WTC11 (cell line): ENCODE measurements around the gene PPP1R14C. TPM values are rescaled to one million over a fixed set of nuclear protein-coding genes. Genes with fewer than 3 reads are reported as not detected.

Source experiments
- ATAC-seq: fragments of 200-7000 bp; cut with Tn5 transposase; 2 replicates; pipeline ENCODE4 v1.10.0; 2021; ENCODE audit warnings: mild to moderate bottlenecking, moderate library complexity
- CTCF ChIA-PET: fragments of 300-600 bp; sonication (Branson Sonifier 250); formaldehyde crosslinking; loops from one replicate; lab custom pipeline; 2021; ENCODE audit warnings: antibody characterized with exemption; lab: Charles Lee
- POLR2A ChIA-PET: fragments of 350-600 bp; sonication (Branson Sonifier 250); formaldehyde crosslinking; loops from one replicate; lab custom pipeline; 2021; ENCODE audit warnings: antibody characterized with exemption; lab: Charles Lee
- DNase-seq: peaks from one replicate; pipeline ENCODE4 v3.0.0; 2021; ENCODE audit warnings: low spot score
- H3K27ac Mint-ChIP-seq: 2 replicates; pipeline ENCODE4 v1.8.0; 2021; ENCODE audit warnings: mixed read lengths
- H3K27me3 Mint-ChIP-seq: 2 replicates; pipeline ENCODE4 v1.8.0; 2021; ENCODE audit warnings: low read depth, mild to moderate bottlenecking, moderate library complexity, mixed read lengths
- H3K36me3 Mint-ChIP-seq: 2 replicates; pipeline ENCODE4 v1.8.0; 2021; ENCODE audit warnings: mixed read lengths
- H3K4me1 Mint-ChIP-seq: 2 replicates; pipeline ENCODE4 v1.8.0; 2022; ENCODE audit warnings: mixed read lengths
- H3K4me3 Mint-ChIP-seq: 2 replicates; pipeline ENCODE4 v1.8.0; 2021; ENCODE audit warnings: mild to moderate bottlenecking, moderate library complexity, mixed read lengths
- H3K9me3 Mint-ChIP-seq: 2 replicates; pipeline ENCODE4 v1.8.0; 2021; ENCODE audit warnings: mixed read lengths
- ATF6 ChIP-seq: sonication (generic); formaldehyde crosslinking; IDR thresholded peaks from 2 replicates; pipeline ENCODE4 v1.8.1; 2023; ENCODE audit warnings: mild to moderate bottlenecking, missing genetic modification reagents
- CREB1 ChIP-seq: sonication (generic); formaldehyde crosslinking; IDR thresholded peaks from 2 replicates; pipeline ENCODE4 v1.8.0; 2023; ENCODE audit warnings: mild to moderate bottlenecking, missing genetic modification reagents
- CREM ChIP-seq: sonication (generic); formaldehyde crosslinking; IDR thresholded peaks from 2 replicates; pipeline ENCODE4 v1.8.1; 2022; ENCODE audit warnings: mild to moderate bottlenecking, missing genetic modification reagents, moderate library complexity
- FOXJ3 ChIP-seq: sonication (generic); formaldehyde crosslinking; IDR thresholded peaks from 2 replicates; pipeline ENCODE4 v1.9.0; 2021; ENCODE audit warnings: missing genetic modification reagents, mild to moderate bottlenecking, borderline replicate concordance
- GABPB1 ChIP-seq: sonication (generic); formaldehyde crosslinking; IDR thresholded peaks from 2 replicates; pipeline ENCODE4 v1.8.1; 2023; ENCODE audit warnings: mild to moderate bottlenecking, missing genetic modification reagents
- MAX ChIP-seq: sonication (generic); formaldehyde crosslinking; IDR thresholded peaks from 2 replicates; pipeline ENCODE4 v1.8.0; 2022; ENCODE audit warnings: mild to moderate bottlenecking, missing genetic modification reagents
- MXD4 ChIP-seq: fragments of 250-450 bp; sonication (Bioruptor Pico); IDR thresholded peaks from 2 replicates; pipeline ENCODE4 v1.8.0; 2021; ENCODE audit warnings: mild to moderate bottlenecking, moderate library complexity, borderline replicate concordance
- NFYB ChIP-seq: sonication (generic); formaldehyde crosslinking; conservative IDR thresholded peaks from 2 replicates; pipeline ENCODE4 v1.8.0; 2022; ENCODE audit warnings: low read depth, missing genetic modification reagents
- NR2C2 ChIP-seq: sonication (generic); formaldehyde crosslinking; IDR thresholded peaks from 2 replicates; pipeline ENCODE4 v1.8.0; 2022; ENCODE audit warnings: mild to moderate bottlenecking, missing genetic modification reagents
- ZMAT4 ChIP-seq: fragments of 250-450 bp; sonication (Bioruptor Pico); IDR thresholded peaks from 2 replicates; pipeline ENCODE4 v1.9.0; 2021; ENCODE audit warnings: mild to moderate bottlenecking
- ZNF232 ChIP-seq: sonication (generic); formaldehyde crosslinking; IDR thresholded peaks from 2 replicates; pipeline ENCODE4 v1.8.0; 2022; ENCODE audit warnings: mild to moderate bottlenecking, missing genetic modification reagents
- ZNF263 ChIP-seq: sonication (generic); formaldehyde crosslinking; IDR thresholded peaks from 2 replicates; pipeline ENCODE4 v1.8.1; 2022; ENCODE audit warnings: low read depth, mild to moderate bottlenecking, moderate library complexity, missing genetic modification reagents
- ZNF317 ChIP-seq: sonication (generic); formaldehyde crosslinking; IDR thresholded peaks from 2 replicates; pipeline ENCODE4 v1.8.1; 2023; ENCODE audit warnings: low read depth, mild to moderate bottlenecking, moderate library complexity, missing genetic modification reagents, borderline replicate concordance
- ZNF416 ChIP-seq: fragments of 250-450 bp; sonication (Bioruptor Pico); IDR thresholded peaks from 2 replicates; pipeline ENCODE4 v1.9.0; 2021; ENCODE audit warnings: mild to moderate bottlenecking, inconsistent platforms
- ZNF423 ChIP-seq: fragments of 250-450 bp; sonication (Bioruptor Pico); IDR thresholded peaks from 2 replicates; pipeline ENCODE4 v2.1.2; 2022; ENCODE audit warnings: mild to moderate bottlenecking, moderate library complexity
- ZNF512 ChIP-seq: sonication (generic); formaldehyde crosslinking; IDR thresholded peaks from 2 replicates; pipeline ENCODE4 v1.8.1; 2022; ENCODE audit warnings: missing genetic modification reagents, borderline replicate concordance
- ZSCAN18 ChIP-seq: fragments of 250-450 bp; sonication (Bioruptor Pico); IDR thresholded peaks from 2 replicates; pipeline ENCODE4 v2.1.2; 2022; ENCODE audit warnings: mild to moderate bottlenecking, moderate library complexity
- total RNA-seq: library from RNA; stranded (reverse); gene quantifications from 3 replicates; pipeline ENCODE4 v1.2.3, GENCODE V29; 2021
- TF ChIP-seq, protein P1 (sequence below): fragments of 250-450 bp; sonication (Bioruptor Pico); IDR thresholded peaks from 2 replicates; pipeline ENCODE4 v1.9.0; 2021; ENCODE audit warnings: mild to moderate bottlenecking

Gene PPP1R14C
- total RNA-seq, 1 experiment from 2014 or later: 1.1 TPM

GRCh38 chr6:150195996-150196417 lies 53.2 kb downstream of the PPP1R14C start:
- no peak for ATAC-seq
- DNase-seq: no peak
- CTCF ChIA-PET: no interaction called here
- Mint-ChIP-seq H3K4me1 (peaks cover 6% of the 10 kb centered on the region; the same call in 1 of the 2 replicates), H3K4me3 (no peak overlapping the region), H3K9me3 (peaks cover 13% of the 10 kb centered on the region), H3K36me3 (no peaks in the 10 kb centered on the region), H3K27ac (no peak overlapping the region), H3K27me3 (no peaks in the 10 kb centered on the region)
- TF ChIP-seq ZNF232 (CRISPR knock-in tag) (no peak), ZNF317 (no peak), MAX (CRISPR knock-in tag) (no peak), ZMAT4 (CRISPR knock-in tag) (no peak), GABPB1 (CRISPR knock-in tag) (no peak), ZNF416 (CRISPR knock-in tag) (no peak), NR2C2 (CRISPR knock-in tag) (no peak), ZSCAN18 (CRISPR knock-in tag) (no peak), ZNF263 (CRISPR knock-in tag) (no peak), CREB1 (CRISPR knock-in tag) (no peak), NFYB (CRISPR knock-in tag) (no peak), ZNF423 (CRISPR knock-in tag) (no peak), ZNF512 (no peak), CREM (CRISPR knock-in tag) (no peak), MXD4 (CRISPR knock-in tag) (no peak), FOXJ3 (CRISPR knock-in tag) (no peak), ATF6 (CRISPR knock-in tag) (no peak)
- TF ChIP-seq, protein P1, sequence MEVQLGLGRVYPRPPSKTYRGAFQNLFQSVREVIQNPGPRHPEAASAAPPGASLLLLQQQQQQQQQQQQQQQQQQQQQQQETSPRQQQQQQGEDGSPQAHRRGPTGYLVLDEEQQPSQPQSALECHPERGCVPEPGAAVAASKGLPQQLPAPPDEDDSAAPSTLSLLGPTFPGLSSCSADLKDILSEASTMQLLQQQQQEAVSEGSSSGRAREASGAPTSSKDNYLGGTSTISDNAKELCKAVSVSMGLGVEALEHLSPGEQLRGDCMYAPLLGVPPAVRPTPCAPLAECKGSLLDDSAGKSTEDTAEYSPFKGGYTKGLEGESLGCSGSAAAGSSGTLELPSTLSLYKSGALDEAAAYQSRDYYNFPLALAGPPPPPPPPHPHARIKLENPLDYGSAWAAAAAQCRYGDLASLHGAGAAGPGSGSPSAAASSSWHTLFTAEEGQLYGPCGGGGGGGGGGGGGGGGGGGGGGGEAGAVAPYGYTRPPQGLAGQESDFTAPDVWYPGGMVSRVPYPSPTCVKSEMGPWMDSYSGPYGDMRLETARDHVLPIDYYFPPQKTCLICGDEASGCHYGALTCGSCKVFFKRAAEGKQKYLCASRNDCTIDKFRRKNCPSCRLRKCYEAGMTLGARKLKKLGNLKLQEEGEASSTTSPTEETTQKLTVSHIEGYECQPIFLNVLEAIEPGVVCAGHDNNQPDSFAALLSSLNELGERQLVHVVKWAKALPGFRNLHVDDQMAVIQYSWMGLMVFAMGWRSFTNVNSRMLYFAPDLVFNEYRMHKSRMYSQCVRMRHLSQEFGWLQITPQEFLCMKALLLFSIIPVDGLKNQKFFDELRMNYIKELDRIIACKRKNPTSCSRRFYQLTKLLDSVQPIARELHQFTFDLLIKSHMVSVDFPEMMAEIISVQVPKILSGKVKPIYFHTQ (CRISPR knock-in tag): no peak
- POLR2A ChIA-PET: no interaction called here
